ENCODE data around the gene MEIOSIN. TPM values are rescaled to one million over a fixed set of nuclear protein-coding genes. Genes with fewer than 3 reads are reported as not detected.
A peak's percentile ranks its signal among the peaks of the same experiment; 100 is the strongest.

MEIOSIN gene
- total and polyA plus RNA-seq, 9 of the 15 experiments (the other 6 are each of a cell fraction or from before 2014, with no cell fraction given), result 0.06 to 2.0 (median 0.76) TPM

GRCh38 chr19:45809643-45810159, 76.5 kb downstream of the MEIOSIN start (continued):
- 0 out of 4 replicates have a peak, but pooled peaks of 1 of the 2 experiments have one; percentile 20 for TF ChIP-seq ZNF318 (IDR thresholded peaks at IDR 0.05; ENCODE audit: borderline replicate concordance in 1 of 2, low read depth in 1 of 2)
- TF ChIP-seq ZNF589 (CRISPR knock-in tag; IDR thresholded peaks at IDR 0.05; ENCODE audit: low read depth), result no peak
- no peak for TF ChIP-seq TARDBP (IDR thresholded peaks at IDR 0.05)
- 0 out of 2 replicates have a peak, but pooled peaks have one; percentile 49 for TF ChIP-seq MTA1 (IDR thresholded peaks at IDR 0.05; ENCODE audit: borderline replicate concordance)
- TF ChIP-seq ZNF165 (CRISPR knock-in tag; IDR thresholded peaks at IDR 0.05; ENCODE audit: borderline replicate concordance), result no peak
- TF ChIP-seq SMARCE1 (IDR thresholded peaks at IDR 0.05), result peak; percentile 89
- TF ChIP-seq MCM3 (IDR thresholded peaks at IDR 0.05), result no peak
- no peak for TF ChIP-seq EHMT2 (IDR thresholded peaks at IDR 0.05)
- TF ChIP-seq ADNP (tag; IDR thresholded peaks at IDR 0.05), result peak; percentile 44; the same call in 1 of the 2 replicates
- TF ChIP-seq ESRRB (CRISPR knock-in tag; IDR thresholded peaks at IDR 0.05; ENCODE audit: borderline replicate concordance), result no peak
- no peak for TF ChIP-seq U2AF2 (optimal IDR thresholded peaks at IDR 0.05; ENCODE audit: low read depth, low read length)
- no peak for TF ChIP-seq ZNF280B (CRISPR knock-in tag; IDR thresholded peaks at IDR 0.05)
- TF ChIP-seq NBN (IDR thresholded peaks at IDR 0.05; ENCODE audit: low read depth), result 0 out of 2 replicates have a peak, but pooled peaks have one; percentile 35
- no peak for TF ChIP-seq SLC30A9 (CRISPR knock-in tag; IDR thresholded peaks at IDR 0.05)
- no peak for TF ChIP-seq U2AF1 (optimal IDR thresholded peaks at IDR 0.05; ENCODE audit: low read depth, low read length)
- peak; percentile 97 for TF ChIP-seq NFE2 (IDR thresholded peaks at IDR 0.05; ENCODE audit: low read depth)
- TF ChIP-seq KDM1A (IDR thresholded peaks at IDR 0.05), result peak in 1 of 2 experiments; percentile 47; a peak in 1 of 4 replicates
- TF ChIP-seq HNRNPLL (IDR thresholded peaks at IDR 0.05; ENCODE audit: low read depth, low read length, poor library complexity, severe bottlenecking), result no peak
- TF ChIP-seq GATAD2A (IDR thresholded peaks at IDR 0.05), result 0 out of 2 replicates have a peak, but pooled peaks have one; percentile 34
- 0 out of 2 replicates have a peak, but pooled peaks have one; percentile 28 for TF ChIP-seq L3MBTL2 (IDR thresholded peaks at IDR 0.05)
- TF ChIP-seq GATA2 (CRISPR knock-in tag; IDR thresholded peaks at IDR 0.05), result no peak
- TF ChIP-seq HMG20A (CRISPR knock-in tag; conservative IDR thresholded peaks at IDR 0.05), result no peak
